NCI-H774 (cell line): Measurements from ENCODE around the gene CD46.

Source experiments
- DNase-seq: peaks from one replicate; lab custom pipeline; 2025; lab: John Stamatoyannopoulos, UW

The CD46 gene

GRCh38 chr1:207828046-207828445 lies 76.2 kb downstream of the CD46 start:
- no peak for DNase-seq

GRCh38 chr1:207828485-207829158 lies 76.8 kb downstream of the CD46 start:
- peak; percentile 9 for DNase-seq

- DNase-seq = no peak
These were observed 77.7 kb downstream of the CD46 start for GRCh38 chr1:207829576-207829975.

GRCh38 chr1:207830788-207831187 lies 78.9 kb downstream of the CD46 start:
- no peak for DNase-seq

GRCh38 chr1:207831517-207832327 lies 79.9 kb downstream of the CD46 start:
- DNase-seq = no peak

- DNase-seq = no peak
These were observed 80.9 kb downstream of the CD46 start for GRCh38 chr1:207832796-207833195.

- no peak for DNase-seq
These were observed 81.5 kb downstream of the CD46 start for GRCh38 chr1:207833381-207833780.

- no peak for DNase-seq
These were observed 82.3 kb downstream of the CD46 start for GRCh38 chr1:207833956-207834660.

GRCh38 chr1:207835958-207836357 lies 84.1 kb downstream of the CD46 start:
- no peak for DNase-seq

- DNase-seq = no peak
These were observed 84.9 kb downstream of the CD46 start for GRCh38 chr1:207836591-207837347.

GRCh38 chr1:207837673-207838072 lies 85.8 kb downstream of the CD46 start:
- DNase-seq = no peak

GRCh38 chr1:207838156-207839082 lies 86.6 kb downstream of the CD46 start:
- no peak for DNase-seq

GRCh38 chr1:207839083-207839413 lies 87.2 kb downstream of the CD46 start:
- no peak for DNase-seq

- no peak for DNase-seq
These were observed 88.5 kb downstream of the CD46 start for GRCh38 chr1:207840380-207840779.

- DNase-seq = no peak
These were observed 89.4 kb downstream of the CD46 start for GRCh38 chr1:207841293-207841692.

GRCh38 chr1:207841901-207842300 lies 90.0 kb downstream of the CD46 start:
- no peak for DNase-seq

- no peak for DNase-seq
These were observed 90.7 kb downstream of the CD46 start for GRCh38 chr1:207842506-207842905.

GRCh38 chr1:207844371-207844770 lies 92.5 kb downstream of the CD46 start:
- DNase-seq = no peak
